AG10803 (cell line): Measurements from ENCODE around the gene UGT1A5.
"Not testable (repeated sequence)": the region's sequence is repeated elsewhere in the genome, so short reads cannot be mapped to it uniquely, and the experiment has no call there.

Experiments
- DNase-seq: peaks from one replicate; pipeline ENCODE4 v3.0.0; 2010; ENCODE audit warnings: low read depth
- H3K4me3 ChIP-seq: 2 replicates; pipeline ENCODE4 v1.5.1; 2011; ENCODE audit warnings: mild to moderate bottlenecking, low read length, control low read depth
- CTCF ChIP-seq: conservative IDR thresholded peaks from 2 replicates; pipeline ENCODE4 v1.5.1; 2011; ENCODE audit warnings: mild to moderate bottlenecking, low read length, control low read depth, inconsistent platforms

Gene UGT1A5

DNA sequence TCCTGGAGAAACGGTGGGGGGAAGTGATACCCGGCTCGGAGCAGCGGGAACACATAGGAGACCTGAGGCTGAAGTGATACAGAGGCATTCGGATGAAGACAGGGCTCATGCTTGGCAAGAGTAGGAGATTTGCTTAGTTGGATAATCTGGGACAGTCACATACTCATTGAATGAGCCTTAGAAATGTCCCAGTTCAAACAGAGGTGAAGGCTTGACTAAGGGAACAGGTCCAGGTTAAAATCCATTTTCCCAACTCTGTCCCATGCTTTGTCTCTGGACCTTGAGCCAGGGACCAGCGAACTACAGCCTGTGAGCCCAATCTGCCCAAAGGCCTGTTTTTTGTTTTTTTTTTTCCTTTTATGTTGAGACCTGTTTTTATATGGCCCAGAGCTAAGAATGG lies 18.7 kb upstream of the UGT1A5 start:
- DNase-seq, result no peak
- no peak overlapping the region for H3K4me3 ChIP-seq

GRCh38 chr2:233698740-233699139 lies 14.0 kb upstream of the UGT1A5 start:
- no peak for TF ChIP-seq CTCF
- H3K4me3 ChIP-seq, result no peak overlapping the region
- DNase-seq, result no peak

More for the DNA sequence above, 18.7 kb upstream of the UGT1A5 start:
- TF ChIP-seq CTCF, result no peak

GRCh38 chr2:233699424-233700027 lies 13.2 kb upstream of the UGT1A5 start:
- TF ChIP-seq CTCF, result no peak
- no peak overlapping the region for H3K4me3 ChIP-seq
- no peak for DNase-seq

GRCh38 chr2:233700028-233700635 lies 12.6 kb upstream of the UGT1A5 start:
- peak; percentile 17 for DNase-seq
- TF ChIP-seq CTCF, result no peak
- no peak overlapping the region for H3K4me3 ChIP-seq

DNA sequence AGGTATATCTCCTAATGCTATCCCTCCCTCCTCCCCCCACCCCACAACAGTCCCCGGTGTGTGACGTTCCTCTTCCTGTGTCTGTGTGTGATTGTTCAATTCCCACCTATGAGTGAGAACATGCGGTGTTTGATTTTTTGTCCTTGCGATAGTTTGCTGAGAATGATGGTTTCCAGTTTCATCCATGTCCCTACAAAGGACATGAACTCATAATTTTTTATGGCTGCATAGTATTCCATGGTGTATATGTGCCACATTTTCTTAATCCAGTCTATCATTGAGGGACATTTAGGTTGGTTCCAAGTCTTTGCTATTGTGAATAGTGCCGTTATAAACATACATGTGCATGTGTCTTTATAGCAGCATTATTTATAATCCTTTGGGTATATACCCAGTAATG lies 11.9 kb upstream of the UGT1A5 start:
- not testable (repeated sequence) for DNase-seq, H3K4me3 ChIP-seq

DNA sequence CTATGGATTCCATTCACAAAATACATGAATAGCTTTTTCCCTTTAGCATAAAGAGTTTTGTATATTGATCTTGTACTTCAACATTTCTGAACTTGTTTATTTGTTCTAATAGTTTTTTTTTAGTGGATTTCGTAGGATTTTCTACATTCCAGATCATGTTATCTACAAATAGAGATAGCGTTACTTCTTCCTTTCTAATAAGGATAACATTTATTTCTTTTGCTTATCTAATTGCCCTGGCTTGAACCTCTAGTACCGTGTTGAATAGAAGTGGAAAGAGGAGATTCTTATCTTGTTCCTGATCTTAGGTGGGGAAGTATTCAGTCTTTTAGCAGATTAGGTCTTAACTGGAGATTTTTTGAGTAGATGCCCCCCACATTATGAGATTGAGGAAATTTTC lies 10.5 kb upstream of the UGT1A5 start:
- no peak for DNase-seq
- TF ChIP-seq CTCF, result no peak
- no peak overlapping the region for H3K4me3 ChIP-seq

DNA sequence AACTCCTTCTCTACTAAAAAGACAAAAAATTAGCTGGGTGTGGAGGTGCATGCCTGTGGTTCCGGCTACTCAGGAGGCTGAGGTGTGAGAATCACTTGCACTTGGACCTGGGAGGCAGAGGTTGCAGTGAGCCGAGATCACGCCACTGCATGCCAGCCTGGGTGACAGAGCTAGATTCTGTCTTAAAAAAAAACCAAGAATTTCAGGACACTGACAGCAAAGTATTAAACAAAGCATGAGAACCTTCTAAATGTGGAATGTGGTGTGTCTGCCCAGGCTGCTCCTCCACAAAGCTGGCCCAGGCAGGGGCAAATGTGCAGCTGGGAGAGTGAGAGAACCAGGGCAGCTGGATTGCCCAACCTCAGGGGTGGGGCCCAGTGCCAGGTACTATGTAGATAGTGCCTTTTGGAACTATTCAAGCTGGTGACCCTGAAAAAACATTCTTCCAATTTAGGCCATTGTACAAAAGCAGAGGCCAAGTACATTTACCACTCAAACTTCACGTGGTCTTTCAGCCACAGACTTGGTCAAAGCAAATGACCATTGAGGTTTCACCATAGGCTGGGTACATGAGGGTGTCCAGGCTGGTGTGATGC lies 6.7 kb upstream of the UGT1A5 start:
- TF ChIP-seq CTCF, result no peak
- DNase-seq, result peak; percentile 20
- H3K4me3 ChIP-seq, result no peak overlapping the region
